CD14-positive monocyte (primary cell): Measurements from ENCODE around the gene RILPL1. TPM values are rescaled to one million over a fixed set of nuclear protein-coding genes. Genes with fewer than 3 reads are reported as not detected.
A peak's percentile ranks its signal among the peaks of the same experiment; 100 is the strongest.

Source experiments
- DNase-seq, 3 donors: peaks; one replicate each; pipeline ENCODE4 v3.0.0-alpha.2; 2011 to 2022
- H2AFZ ChIP-seq: 2 replicates; pipeline ENCODE4 v1.6.0; 2012; ENCODE audit warnings: mild to moderate bottlenecking, low read depth, low read length, inconsistent platforms; ENCODE audit not compliant: insufficient read depth, poor library complexity, severe bottlenecking
- H3K27ac ChIP-seq, 2 donors: 1 replicate in 1 of 2; 2 replicates in 1 of 2; pipeline ENCODE4 v1.5.1; 2012 to 2013; ENCODE audit warnings: low read length in 2 of 2, control low read depth in 1 of 2, inconsistent platforms in 1 of 2, low read depth in 1 of 2, mild to moderate bottlenecking in 1 of 2
- H3K27me3 ChIP-seq, 2 donors: one replicate each; pipeline versions ENCODE4 v1.6.0 to v1.6.1; 2011 to 2013; ENCODE audit warnings: low read length in 2 of 2; ENCODE audit not compliant: control insufficient read depth in 2 of 2, insufficient read depth in 2 of 2
- H3K36me3 ChIP-seq, 2 donors: replicated peaks in 1 of 2; 1 replicate in 1 of 2; 2 replicates in 1 of 2; pipeline versions ENCODE4 v1.5.1 to v1.6.1; 2012 to 2013; ENCODE audit warnings: low read length in 2 of 2, control low read depth in 1 of 2, inconsistent platforms in 1 of 2, mild to moderate bottlenecking in 1 of 2; ENCODE audit not compliant: insufficient read depth in 2 of 2, control insufficient read depth in 1 of 2
- H3K4me1 ChIP-seq, 2 donors: 1 replicate in 1 of 2; 2 replicates in 1 of 2; pipeline versions ENCODE4 v1.5.1 to v1.6.1; 2012 to 2013; ENCODE audit warnings: low read length in 2 of 2, control low read depth in 1 of 2, inconsistent platforms in 1 of 2, mild to moderate bottlenecking in 1 of 2, moderate library complexity in 1 of 2; ENCODE audit not compliant: insufficient read depth in 2 of 2, control insufficient read depth in 1 of 2
- H3K4me2 ChIP-seq: replicated peaks from 2 replicates; pipeline ENCODE3; 2012; ENCODE audit warnings: low read length, moderate library complexity, mild to moderate bottlenecking; ENCODE audit not compliant: poor library complexity, severe bottlenecking; ENCODE audit errors: extremely low read depth
- H3K4me3 ChIP-seq, 3 experiments: fragments of 200-600 bp in 1 of 3; sonication (generic) in 1 of 3; replicated peaks in 1 of 3; 1 replicate in 2 of 3; 2 replicates in 1 of 3; pipeline ENCODE4 v1.5.1; 2011 to 2013; ENCODE audit warnings: low read length in 3 of 3, mild to moderate bottlenecking in 3 of 3, control low read depth in 2 of 3, low read depth in 2 of 3, inconsistent platforms in 1 of 3, moderate library complexity in 1 of 3
- H3K79me2 ChIP-seq: 2 replicates; pipeline ENCODE4 v1.6.0; 2012; ENCODE audit warnings: mild to moderate bottlenecking, control low read depth, inconsistent platforms, low read length, moderate library complexity; ENCODE audit not compliant: insufficient read depth
- H3K9ac ChIP-seq: 2 replicates; pipeline ENCODE4 v1.6.0; 2017; ENCODE audit warnings: low read length, mild to moderate bottlenecking; ENCODE audit not compliant: insufficient read depth, poor library complexity, severe bottlenecking
- H3K9me3 ChIP-seq, 2 donors: replicated peaks in 1 of 2; 1 replicate in 1 of 2; 2 replicates in 1 of 2; pipeline versions ENCODE4 v1.5.1 to v1.6.1; 2012 to 2013; ENCODE audit warnings: low read length in 2 of 2, control low read depth in 1 of 2; ENCODE audit not compliant: control insufficient read depth in 1 of 2, insufficient read depth in 1 of 2
- H4K20me1 ChIP-seq: 2 replicates; pipeline ENCODE4 v1.6.0; 2012; ENCODE audit warnings: mild to moderate bottlenecking, low read length, control low read depth, moderate library complexity; ENCODE audit not compliant: insufficient read depth
- H3K27ac Mint-ChIP-seq, 7 donors: one replicate each; pipeline ENCODE4 v1.8.0; 2020; ENCODE audit warnings: mild to moderate bottlenecking in 7 of 7, mixed read lengths in 7 of 7, moderate library complexity in 6 of 7, inconsistent platforms in 2 of 7
- H3K27me3 Mint-ChIP-seq, 3 donors: one replicate each; pipeline ENCODE4 v1.8.0; 2021 to 2022; ENCODE audit warnings: low read depth in 3 of 3, mild to moderate bottlenecking in 3 of 3, mixed read lengths in 3 of 3, moderate library complexity in 3 of 3, inconsistent platforms in 1 of 3
- H3K36me3 Mint-ChIP-seq, 2 donors: one replicate each; pipeline ENCODE4 v1.8.0; 2020; ENCODE audit warnings: mixed read lengths in 2 of 2, inconsistent platforms in 1 of 2, mild to moderate bottlenecking in 1 of 2
- H3K4me1 Mint-ChIP-seq: one replicate; pipeline ENCODE4 v1.8.0; 2020; ENCODE audit warnings: mild to moderate bottlenecking, mixed read lengths
- H3K4me3 Mint-ChIP-seq, 2 donors: one replicate each; pipeline ENCODE4 v1.8.0; 2020; ENCODE audit warnings: mild to moderate bottlenecking in 2 of 2, mixed read lengths in 2 of 2, moderate library complexity in 1 of 2
- H3K9me3 Mint-ChIP-seq, 7 donors: one replicate each; pipeline ENCODE4 v1.8.0; 2020 to 2022; ENCODE audit warnings: mixed read lengths in 7 of 7, mild to moderate bottlenecking in 6 of 7, moderate library complexity in 6 of 7, inconsistent platforms in 2 of 7
- CTCF ChIP-seq: fragments of 200-600 bp; IDR thresholded peaks from one replicate; pipeline ENCODE4 v1.8.0; 2022; ENCODE audit warnings: antibody characterized with exemption, mild to moderate bottlenecking
- WGBS: methylation state at CpG from one replicate; pipeline ENCODE4 v1.1.5; 2013; ENCODE audit warnings: missing lambda C conversion rate; ENCODE audit not compliant: insufficient coverage; 5-methylcytosine and 5-hydroxymethylcytosine counted together
- intact Hi-C, 2 donors: fragments of 100-400 bp; cut with micrococcal nuclease; formaldehyde crosslinking; loops; one replicate each; pipeline versions ENCODE4 v1.15.0 to v1.15.1; 2023
- polyA plus RNA-seq, 3 donors: library from polyadenylated mRNA; depleted of rRNA in 1 of 3; unstranded in 2 of 3; stranded (reverse) in 1 of 3; fragments of 300-500 nt in 2 of 3; fragments of >200 nt in 1 of 3; fragmentation: Illumina TruSeq in 2 of 3; gene quantifications; 1 replicate in 2 of 3; 2 replicates in 1 of 3; pipeline ENCODE4 v1.2.3, GENCODE V29; 2012 to 2021

The RILPL1 gene
- polyA plus RNA-seq, 3 donors, result 1.2 TPM; not detected in 2

- peaks cover 48 to 81% (median 68%) of the 10 kb centered on the region in 3 donors for H3K27me3 Mint-ChIP-seq
- H3K9me3 Mint-ChIP-seq, result peaks cover 1 to 13% (median 6%) of the 10 kb centered on the region in 7 donors
- Histone ChIP-seq H3K9me3 (no peaks in the 10 kb centered on the region), H3K36me3 (no peaks in the 10 kb centered on the region), H3K79me2 (no peaks in the 10 kb centered on the region), H3K4me1 (peaks cover 25 to 29% of the 10 kb centered on the region in 2 donors), H3K27me3 (peaks cover 33 to 67% of the 10 kb centered on the region in 2 donors), H3K9ac (no peak overlapping the region), H4K20me1 (no peaks in the 10 kb centered on the region), H3K4me3 (no peak overlapping the region), H2AFZ (no peak overlapping the region), H3K4me2 (no peak overlapping the region), H3K27ac (no peak overlapping the region)
- H3K27ac Mint-ChIP-seq, result peak overlapping the region in 2 of 7 donors; percentile 3 to 21
- peak overlapping the region in 1 of 2 donors; percentile 70 for H3K4me3 Mint-ChIP-seq
- intact Hi-C loops, result no loop called here
- DNase-seq, result no peak
- no CpG with 5 or more reads among the region's 3 CpGs for WGBS
- TF ChIP-seq CTCF, result no peak
- H3K36me3 Mint-ChIP-seq, result peaks cover 10 to 11% of the 10 kb centered on the region in 2 donors
- H3K4me1 Mint-ChIP-seq, result peaks cover 28% of the 10 kb centered on the region
Observed at GRCh38 chr12:123529686-123530085, 3.8 kb downstream of the RILPL1 start.

GRCh38 chr12:123528858-123529257 is 4.7 kb downstream of the RILPL1 start:
- H3K4me3 ChIP-seq, result no peak overlapping the region
- H3K4me1 ChIP-seq, result peaks cover 21 to 22% of the 10 kb centered on the region in 2 donors
- H3K9me3 ChIP-seq, result no peaks in the 10 kb centered on the region
- H3K27me3 ChIP-seq, result peaks cover 27 to 61% of the 10 kb centered on the region in 2 donors
- H3K9ac ChIP-seq, result no peak overlapping the region
- Mint-ChIP-seq H3K4me1 (peaks cover 24% of the 10 kb centered on the region), H3K9me3 (peaks cover 1 to 8% (median 5%) of the 10 kb centered on the region in 7 donors), H3K27ac (peak overlapping the region in 1 of 7 donors; percentile 60), H3K36me3 (peaks cover 7 to 9% of the 10 kb centered on the region in 2 donors), H3K4me3 (peak overlapping the region in 1 of 2 donors; percentile 74), H3K27me3 (peaks cover 42 to 77% (median 71%) of the 10 kb centered on the region in 3 donors)
- intact Hi-C loops, result no loop called here
- H3K79me2 ChIP-seq, result no peaks in the 10 kb centered on the region
- TF ChIP-seq CTCF, result no peak
- no peak overlapping the region for H3K27ac ChIP-seq
- DNase-seq, result no peak
- WGBS, result 93% methylated on average over 5 of the region's 5 CpGs
- H3K4me2 ChIP-seq, result no peak overlapping the region
- no peak overlapping the region for H2AFZ ChIP-seq
- H4K20me1 ChIP-seq, result no peaks in the 10 kb centered on the region
- H3K36me3 ChIP-seq, result no peaks in the 10 kb centered on the region
